GM19397 (cell line): ENCODE measurements around the gene ZNF771.
A peak's percentile ranks its signal among the peaks of the same experiment; 100 is the strongest.
"Not testable (repeated sequence)": the region's sequence is repeated elsewhere in the genome, so short reads cannot be mapped to it uniquely, and the experiment has no call there.

Experiments used
- ATAC-seq: cut with Tn5 transposase; IDR thresholded peaks from one replicate; pipeline ENCODE4 v1.9.1; 2021; ENCODE audit warnings: mild to moderate bottlenecking, moderate library complexity; ENCODE audit not compliant: unreplicated experiment

The ZNF771 gene

GRCh38 chr16:30458561-30459394 is 51.4 kb downstream of the ZNF771 start:
- peak; percentile 81 for ATAC-seq

GRCh38 chr16:30459456-30459855 is 52.0 kb downstream of the ZNF771 start:
- no peak for ATAC-seq

GRCh38 chr16:30461426-30461825 is 54.0 kb downstream of the ZNF771 start:
- ATAC-seq = not testable (repeated sequence)

- ATAC-seq = no peak
Measured at GRCh38 chr16:30464078-30464477, 56.7 kb downstream of the ZNF771 start.
